Ramos (cell line): ENCODE data around the gene SEC14L1.
"Not testable (repeated sequence)": the region's sequence is repeated elsewhere in the genome, so short reads cannot be mapped to it uniquely, and the experiment has no call there.

ENCODE experiments used
- in situ Hi-C: fragments of 300-500 bp; cut with MboI; formaldehyde crosslinking; loops from one replicate; pipeline ENCODE4 v1.14.3; 2022; ENCODE audit warnings: low sequenced_read_pairs; ENCODE audit not compliant: unreplicated experiment

SEC14L1 gene

DNA sequence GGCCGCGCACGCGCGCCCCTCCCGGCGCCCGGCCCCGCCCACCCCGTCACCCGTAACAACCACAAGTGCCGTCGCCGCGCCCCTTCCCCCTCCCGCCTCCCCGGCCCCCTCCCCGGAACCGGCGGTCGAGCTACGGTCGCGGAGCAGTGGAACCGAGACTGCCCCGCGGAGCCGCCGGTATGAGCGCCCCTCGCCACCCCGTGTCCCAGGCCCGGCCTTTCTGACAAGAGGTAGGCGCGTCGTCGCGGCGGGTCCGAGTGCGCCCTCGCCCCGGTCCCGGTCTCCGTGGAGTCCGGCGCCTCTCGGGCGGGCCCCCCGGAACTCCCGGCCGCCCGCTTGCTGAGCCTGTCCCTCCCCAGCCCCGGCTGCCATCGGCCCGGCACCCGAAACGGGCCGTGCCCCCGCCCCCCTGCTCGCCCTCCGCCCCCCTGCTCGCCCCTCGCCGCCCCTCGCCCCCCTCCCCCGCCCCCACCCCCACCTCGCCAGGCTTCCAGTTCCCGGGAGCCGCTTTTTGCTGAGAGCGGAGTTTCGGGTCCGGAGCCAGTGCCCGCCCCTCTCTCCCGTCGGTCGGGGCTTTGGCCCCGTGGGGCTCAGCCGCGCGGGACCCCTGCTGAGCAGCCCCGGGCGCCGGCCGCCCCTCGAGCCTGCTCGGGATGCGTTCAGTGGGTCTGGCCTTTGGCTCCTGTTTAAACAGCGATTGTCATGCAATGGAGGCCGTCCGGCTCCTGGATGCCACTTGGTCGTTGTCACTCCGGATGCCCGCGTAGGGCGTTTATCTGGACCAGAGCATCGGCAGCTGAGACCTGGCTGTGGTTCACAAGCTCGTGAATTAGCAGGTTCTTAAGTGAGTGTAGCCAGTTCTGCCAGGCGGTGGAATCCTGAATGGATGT lies at the start of gene SEC14L1:
SEC14L1 (plus strand) TSS at position 92 of the 890 bp plus-strand sequence. CDS start 2,628 bp downstream, outside the sequence.
- in situ Hi-C loops = loop anchor here (10.0 kb wide), 1 partner anchor 314 kb away; no protein-coding TSS in a partner anchor

GRCh38 chr17:77092025-77092424 lies 48.7 kb upstream of the SEC14L1 start:
- in situ Hi-C loops = loop anchor here (5.0 kb wide), 1 partner anchor 155 kb away; no protein-coding TSS in a partner anchor

GRCh38 chr17:77095461-77095860 lies 45.3 kb upstream of the SEC14L1 start:
- in situ Hi-C loops = no loop called here

- in situ Hi-C loops = no loop called here
These were observed 44.1 kb upstream of the SEC14L1 start for GRCh38 chr17:77096570-77097214.

- in situ Hi-C loops = no loop called here
These were observed 43.1 kb upstream of the SEC14L1 start for GRCh38 chr17:77097631-77098180.

DNA sequence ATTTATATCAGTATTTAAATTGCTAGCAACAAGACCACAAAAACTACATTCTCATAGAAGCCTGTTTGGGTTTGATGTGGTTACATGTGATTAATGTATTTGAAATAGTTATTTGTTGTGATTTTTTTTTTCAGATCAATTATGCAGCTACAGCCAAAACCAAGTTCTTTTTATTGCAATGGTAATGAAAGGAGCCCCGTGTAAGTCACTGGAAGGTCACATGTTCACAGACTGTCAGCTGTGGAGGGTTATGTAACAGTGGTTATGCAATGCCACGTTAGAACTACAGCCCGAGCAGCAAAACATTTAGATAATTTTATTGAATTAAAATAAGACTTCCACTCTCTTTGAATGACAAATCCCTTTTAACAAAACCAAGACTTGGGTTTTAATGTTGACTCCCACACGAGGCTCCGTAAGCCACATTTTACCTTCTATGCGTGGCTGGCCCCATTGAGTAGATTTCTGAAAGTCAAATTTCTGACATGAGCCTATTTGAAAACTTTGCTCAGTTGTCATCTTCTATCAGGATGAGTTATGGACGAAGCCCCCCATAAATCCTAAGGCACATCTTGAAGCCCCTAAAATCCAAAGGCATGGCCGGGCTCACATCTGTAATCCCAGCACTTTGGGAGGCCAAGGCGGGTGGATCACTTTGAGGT lies 41.8 kb upstream of the SEC14L1 start:
- in situ Hi-C loops = no loop called here

GRCh38 chr17:77099997-77100396 lies 40.8 kb upstream of the SEC14L1 start:
- in situ Hi-C loops = no loop called here

GRCh38 chr17:77101521-77102410 lies 39.0 kb upstream of the SEC14L1 start:
- in situ Hi-C loops = no loop called here

- in situ Hi-C loops = not testable (repeated sequence)
These were observed 38.2 kb upstream of the SEC14L1 start for GRCh38 chr17:77102411-77103134.

GRCh38 chr17:77105706-77106105 lies 35.1 kb upstream of the SEC14L1 start:
- in situ Hi-C loops = no loop called here

GRCh38 chr17:77106874-77107358 lies 33.9 kb upstream of the SEC14L1 start:
- in situ Hi-C loops = no loop called here

DNA sequence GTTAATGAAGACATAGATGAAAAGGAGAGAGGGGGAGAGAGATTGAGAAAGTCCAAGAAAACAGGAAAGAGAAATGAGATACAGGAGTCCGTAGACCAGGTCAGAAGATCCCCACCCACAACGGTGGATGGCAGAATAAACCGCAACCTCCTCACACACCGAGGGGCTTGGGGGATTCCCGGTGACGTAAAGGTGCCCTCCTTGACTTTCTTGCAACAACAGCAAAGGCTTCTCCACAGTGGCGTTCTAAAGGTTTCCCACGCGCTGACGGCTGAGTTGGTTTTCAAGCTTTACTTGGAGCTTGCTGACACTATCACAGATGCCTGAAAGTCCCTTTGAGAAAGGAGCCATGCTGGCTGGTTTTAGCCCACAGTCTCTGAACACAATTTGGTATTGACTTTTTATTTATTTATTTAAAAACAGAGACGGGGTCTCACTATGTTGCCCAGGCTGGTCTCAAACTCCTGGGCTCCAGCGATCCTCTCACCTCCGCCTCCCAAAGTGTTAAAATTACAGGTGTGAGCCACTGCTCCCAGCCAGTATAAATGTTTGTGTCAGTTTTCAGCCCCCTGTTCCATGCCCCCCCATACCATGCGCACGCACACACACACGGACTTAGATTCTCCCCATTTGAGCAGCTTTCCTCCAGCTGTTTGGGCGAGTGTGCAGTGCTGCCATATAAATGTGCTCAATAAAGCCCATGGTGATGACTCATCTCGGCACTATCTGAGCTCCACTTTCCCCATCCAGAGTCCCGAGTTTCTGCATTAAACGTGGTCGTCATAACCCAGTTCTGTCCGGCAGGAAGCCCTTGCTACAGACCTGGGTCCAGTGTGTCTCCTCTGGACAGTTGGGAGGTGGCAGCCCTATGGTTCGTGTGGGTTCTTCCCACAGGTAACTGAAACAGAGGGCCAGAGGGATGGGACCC lies 33.0 kb upstream of the SEC14L1 start:
- in situ Hi-C loops = no loop called here

DNA sequence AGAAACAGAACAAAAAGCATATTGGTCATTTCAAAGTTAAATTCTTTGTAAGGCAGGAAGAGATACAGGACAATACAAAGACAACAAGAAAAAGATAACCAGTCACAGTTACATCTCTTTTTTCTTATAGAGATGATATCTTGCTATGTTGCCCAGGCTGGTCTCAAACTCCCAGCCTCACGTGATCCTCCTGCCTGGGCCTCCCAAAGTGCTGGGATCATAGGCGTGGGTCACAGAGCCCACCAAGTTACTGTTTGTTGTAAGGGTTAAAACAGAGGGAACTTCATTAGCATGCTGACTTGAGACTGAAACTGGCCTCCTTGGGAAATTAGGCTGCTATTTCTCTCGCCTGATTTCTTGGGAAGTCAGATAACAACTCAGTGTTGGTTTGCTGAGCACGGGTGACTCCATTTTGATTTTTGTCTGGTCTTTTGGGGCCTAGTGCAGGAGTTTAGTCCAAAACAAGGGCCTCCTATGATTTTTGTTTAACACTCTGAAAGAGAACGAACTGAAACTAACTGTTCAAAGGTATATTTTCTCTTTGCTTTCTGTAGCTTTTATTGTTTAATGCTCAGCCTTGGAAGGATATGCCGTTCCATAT lies 31.5 kb upstream of the SEC14L1 start:
- in situ Hi-C loops = no loop called here

DNA sequence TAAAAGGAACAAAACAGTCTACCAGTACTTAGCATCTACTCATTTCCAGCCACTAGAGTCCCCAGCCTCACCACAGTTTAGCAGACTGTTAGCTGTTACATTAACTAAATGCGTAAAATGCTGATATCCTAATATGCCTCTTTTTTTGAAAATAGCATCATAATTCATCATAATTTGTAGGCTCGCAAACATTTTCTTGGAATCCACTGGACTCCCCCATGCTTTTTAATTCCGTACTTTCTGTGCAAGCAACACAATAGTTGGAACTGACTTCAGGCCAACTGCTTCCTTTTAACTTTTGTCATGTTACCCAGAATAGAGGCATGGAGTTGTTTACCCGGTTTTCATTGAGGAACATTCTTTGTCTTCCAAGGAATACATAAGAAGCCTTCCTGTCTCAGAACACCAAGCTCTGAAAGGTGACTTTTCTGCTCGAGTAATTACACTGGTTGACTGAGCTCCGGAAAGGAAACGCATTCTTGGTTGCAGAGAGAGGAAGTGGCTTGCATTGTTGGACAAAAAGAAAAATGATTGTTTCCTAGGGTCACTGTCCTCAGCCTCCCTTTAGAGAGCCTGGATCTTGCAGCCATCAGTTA lies 30.9 kb upstream of the SEC14L1 start:
- in situ Hi-C loops = no loop called here

GRCh38 chr17:77111165-77111933 lies 29.4 kb upstream of the SEC14L1 start:
- in situ Hi-C loops = not testable (repeated sequence)

DNA sequence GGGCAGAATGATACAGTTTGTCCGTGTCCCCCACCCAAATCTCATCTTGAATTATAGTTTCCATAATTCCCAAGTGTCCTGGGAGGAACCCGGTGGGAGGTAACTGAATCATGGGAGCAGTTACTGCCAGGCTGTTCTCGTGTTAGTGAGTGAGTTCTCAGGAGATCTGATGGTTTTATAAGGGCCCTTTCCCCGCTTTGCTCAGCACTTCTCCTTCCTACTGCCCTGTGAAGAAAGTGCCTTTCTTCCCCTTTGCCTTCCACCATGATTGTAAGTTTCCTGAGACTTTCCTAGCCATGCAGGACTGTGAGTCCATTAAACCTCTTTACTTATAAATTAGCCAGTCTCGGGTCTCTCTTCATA lies 28.9 kb upstream of the SEC14L1 start:
- in situ Hi-C loops = no loop called here
